Measurements from ENCODE around the gene SLC13A3.

DNA sequence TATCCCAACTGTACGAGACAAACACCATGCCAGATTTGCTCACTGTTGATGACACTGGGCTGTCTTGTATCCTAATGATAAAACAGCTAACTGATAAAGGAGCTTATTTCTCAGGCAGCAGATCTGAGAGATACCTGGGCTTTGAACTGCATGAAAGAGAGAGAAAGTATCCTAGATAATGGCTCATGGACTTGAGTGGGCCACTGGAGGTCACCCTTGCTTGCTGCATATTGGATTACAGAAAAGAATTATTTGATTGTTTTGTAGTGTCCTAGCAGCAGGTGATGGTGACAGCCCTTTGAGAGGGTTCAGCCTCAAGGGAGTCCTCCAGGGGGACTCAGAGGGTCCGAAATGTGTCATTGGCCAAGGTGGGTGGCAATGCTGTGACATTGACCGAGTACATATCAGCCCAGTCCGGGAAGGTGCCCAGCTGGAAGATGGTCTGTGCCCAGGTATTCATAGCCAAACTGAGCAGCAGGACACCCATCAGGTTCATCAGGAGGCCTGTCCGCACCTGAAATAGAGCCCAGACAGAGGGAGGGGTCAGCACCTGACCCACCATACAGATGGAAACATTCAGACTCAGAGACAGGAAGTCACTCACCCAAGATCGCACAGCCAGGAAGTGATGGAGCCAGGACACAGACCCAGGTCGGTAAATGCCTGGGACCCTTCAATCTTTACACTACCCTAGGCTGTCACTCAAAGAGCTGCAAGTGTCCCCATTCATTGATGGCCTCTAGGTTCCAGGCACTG is 91.4 kb downstream of the SLC13A3 start:
- TF ChIP-seq, protein P1, sequence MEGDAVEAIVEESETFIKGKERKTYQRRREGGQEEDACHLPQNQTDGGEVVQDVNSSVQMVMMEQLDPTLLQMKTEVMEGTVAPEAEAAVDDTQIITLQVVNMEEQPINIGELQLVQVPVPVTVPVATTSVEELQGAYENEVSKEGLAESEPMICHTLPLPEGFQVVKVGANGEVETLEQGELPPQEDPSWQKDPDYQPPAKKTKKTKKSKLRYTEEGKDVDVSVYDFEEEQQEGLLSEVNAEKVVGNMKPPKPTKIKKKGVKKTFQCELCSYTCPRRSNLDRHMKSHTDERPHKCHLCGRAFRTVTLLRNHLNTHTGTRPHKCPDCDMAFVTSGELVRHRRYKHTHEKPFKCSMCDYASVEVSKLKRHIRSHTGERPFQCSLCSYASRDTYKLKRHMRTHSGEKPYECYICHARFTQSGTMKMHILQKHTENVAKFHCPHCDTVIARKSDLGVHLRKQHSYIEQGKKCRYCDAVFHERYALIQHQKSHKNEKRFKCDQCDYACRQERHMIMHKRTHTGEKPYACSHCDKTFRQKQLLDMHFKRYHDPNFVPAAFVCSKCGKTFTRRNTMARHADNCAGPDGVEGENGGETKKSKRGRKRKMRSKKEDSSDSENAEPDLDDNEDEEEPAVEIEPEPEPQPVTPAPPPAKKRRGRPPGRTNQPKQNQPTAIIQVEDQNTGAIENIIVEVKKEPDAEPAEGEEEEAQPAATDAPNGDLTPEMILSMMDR (conservative IDR thresholded peaks at IDR 0.05), result no peak
- TF ChIP-seq ZFX (IDR thresholded peaks at IDR 0.05), result no peak

Data from C4-2B (cell line).